Natural killer cell (primary cell): ENCODE results near the gene BAIAP2. TPM values are rescaled to one million over a fixed set of nuclear protein-coding genes. Genes with fewer than 3 reads are reported as not detected.
A peak's percentile ranks its signal among the peaks of the same experiment; 100 is the strongest.

Experiments used
- ATAC-seq, 3 donors: fragments of 150-1000 bp in 2 of 3; fragments of 200-7000 bp in 1 of 3; cut with Tn5 transposase; 1 replicate in 1 of 3; 2 replicates in 2 of 3; pipeline ENCODE4 v1.10.0; 2021; ENCODE audit warnings: mild to moderate bottlenecking in 2 of 3, moderate library complexity in 2 of 3
- DNase-seq, 2 donors: peaks; one replicate each; pipeline versions ENCODE4 v3.0.0 to v3.0.0-alpha.2; 2013 to 2021; ENCODE audit warnings: mixed read lengths in 1 of 2
- H3K27ac ChIP-seq: one replicate; pipeline ENCODE4 v1.5.1; 2013; ENCODE audit warnings: mild to moderate bottlenecking, low read length
- H3K27me3 ChIP-seq: one replicate; pipeline ENCODE4 v1.6.1; 2013; ENCODE audit warnings: low read length; ENCODE audit not compliant: control insufficient read depth, insufficient read depth
- H3K36me3 ChIP-seq: one replicate; pipeline ENCODE4 v1.6.1; 2013; ENCODE audit warnings: low read length; ENCODE audit not compliant: control insufficient read depth, insufficient read depth
- H3K4me1 ChIP-seq: one replicate; pipeline ENCODE4 v1.6.1; 2013; ENCODE audit warnings: low read length; ENCODE audit not compliant: control insufficient read depth, insufficient read depth
- H3K4me3 ChIP-seq: one replicate; pipeline ENCODE4 v1.5.1; 2013; ENCODE audit warnings: low read length
- H3K9me3 ChIP-seq: one replicate; pipeline ENCODE4 v1.6.1; 2013; ENCODE audit warnings: low read length; ENCODE audit not compliant: control insufficient read depth, insufficient read depth
- H3K27ac Mint-ChIP-seq, 2 donors: one replicate each; pipeline ENCODE4 v1.8.0; 2022; ENCODE audit warnings: mild to moderate bottlenecking in 2 of 2, mixed read lengths in 2 of 2, moderate library complexity in 1 of 2
- H3K27me3 Mint-ChIP-seq, 2 donors: one replicate each; pipeline ENCODE4 v1.8.0; 2022; ENCODE audit warnings: low read depth in 2 of 2, mixed read lengths in 2 of 2
- H3K36me3 Mint-ChIP-seq: one replicate; pipeline ENCODE4 v1.8.0; 2022; ENCODE audit warnings: mixed read lengths
- H3K4me1 Mint-ChIP-seq, 2 donors: one replicate each; pipeline ENCODE4 v1.8.0; 2022; ENCODE audit warnings: mixed read lengths in 2 of 2
- H3K4me3 Mint-ChIP-seq: one replicate; pipeline ENCODE4 v1.8.0; 2022; ENCODE audit warnings: mild to moderate bottlenecking, moderate library complexity, mixed read lengths
- H3K9me3 Mint-ChIP-seq, 2 donors: one replicate each; pipeline ENCODE4 v1.8.0; 2022; ENCODE audit warnings: mixed read lengths in 2 of 2
- WGBS: methylation state at CpG from one replicate; pipeline ENCODE4 v1.1.7; 2013; ENCODE audit warnings: missing lambda C conversion rate; ENCODE audit not compliant: insufficient coverage; 5-methylcytosine and 5-hydroxymethylcytosine counted together
- intact Hi-C: fragments of 100-400 bp; cut with micrococcal nuclease; formaldehyde crosslinking; loops from one replicate; pipeline ENCODE4 v1.14.2; 2022
- total RNA-seq, 4 donors: library from RNA; stranded (reverse); fragments of 120-200 nt in 1 of 4; gene quantifications; one replicate each; pipeline versions ENCODE4 v1.2.3 to v1.2.4, GENCODE V29; 2013 to 2022
- TF ChIP-seq, protein P1 (sequence below): fragments of 200-600 bp; IDR thresholded peaks from one replicate; pipeline ENCODE4 v1.8.0; 2022; ENCODE audit warnings: antibody characterized with exemption

The BAIAP2 gene
- total RNA-seq, 3 donors from 2014 or later (not counting 1 experiment from before 2014, with no cell fraction given): 6.7 to 12.3 (median 10.4) TPM

- Histone ChIP-seq H3K27ac (no peak overlapping the region), H3K4me3 (no peak overlapping the region), H3K27me3 (no peaks in the 10 kb centered on the region), H3K9me3 (no peaks in the 10 kb centered on the region), H3K36me3 (no peaks in the 10 kb centered on the region), H3K4me1 (peaks cover 23% of the 10 kb centered on the region)
- no peaks in the 10 kb centered on the region for H3K27me3 Mint-ChIP-seq
- TF ChIP-seq, protein P1, sequence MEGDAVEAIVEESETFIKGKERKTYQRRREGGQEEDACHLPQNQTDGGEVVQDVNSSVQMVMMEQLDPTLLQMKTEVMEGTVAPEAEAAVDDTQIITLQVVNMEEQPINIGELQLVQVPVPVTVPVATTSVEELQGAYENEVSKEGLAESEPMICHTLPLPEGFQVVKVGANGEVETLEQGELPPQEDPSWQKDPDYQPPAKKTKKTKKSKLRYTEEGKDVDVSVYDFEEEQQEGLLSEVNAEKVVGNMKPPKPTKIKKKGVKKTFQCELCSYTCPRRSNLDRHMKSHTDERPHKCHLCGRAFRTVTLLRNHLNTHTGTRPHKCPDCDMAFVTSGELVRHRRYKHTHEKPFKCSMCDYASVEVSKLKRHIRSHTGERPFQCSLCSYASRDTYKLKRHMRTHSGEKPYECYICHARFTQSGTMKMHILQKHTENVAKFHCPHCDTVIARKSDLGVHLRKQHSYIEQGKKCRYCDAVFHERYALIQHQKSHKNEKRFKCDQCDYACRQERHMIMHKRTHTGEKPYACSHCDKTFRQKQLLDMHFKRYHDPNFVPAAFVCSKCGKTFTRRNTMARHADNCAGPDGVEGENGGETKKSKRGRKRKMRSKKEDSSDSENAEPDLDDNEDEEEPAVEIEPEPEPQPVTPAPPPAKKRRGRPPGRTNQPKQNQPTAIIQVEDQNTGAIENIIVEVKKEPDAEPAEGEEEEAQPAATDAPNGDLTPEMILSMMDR: no peak
- peak; percentile 53 to 79 (median 63) for ATAC-seq
- no peaks in the 10 kb centered on the region for H3K9me3 Mint-ChIP-seq
- WGBS: 65% methylated on average over 14 of the region's 14 CpGs
- DNase-seq: no peak
- no peak overlapping the region for H3K4me3 Mint-ChIP-seq
- no peak overlapping the region for H3K27ac Mint-ChIP-seq
- no peaks in the 10 kb centered on the region for H3K36me3 Mint-ChIP-seq
- intact Hi-C loops: no loop called here
- peaks cover 8 to 22% of the 10 kb centered on the region in 2 donors for H3K4me1 Mint-ChIP-seq
Measured at GRCh38 chr17:81148986-81149533, 114.1 kb downstream of the BAIAP2 start.

DNA sequence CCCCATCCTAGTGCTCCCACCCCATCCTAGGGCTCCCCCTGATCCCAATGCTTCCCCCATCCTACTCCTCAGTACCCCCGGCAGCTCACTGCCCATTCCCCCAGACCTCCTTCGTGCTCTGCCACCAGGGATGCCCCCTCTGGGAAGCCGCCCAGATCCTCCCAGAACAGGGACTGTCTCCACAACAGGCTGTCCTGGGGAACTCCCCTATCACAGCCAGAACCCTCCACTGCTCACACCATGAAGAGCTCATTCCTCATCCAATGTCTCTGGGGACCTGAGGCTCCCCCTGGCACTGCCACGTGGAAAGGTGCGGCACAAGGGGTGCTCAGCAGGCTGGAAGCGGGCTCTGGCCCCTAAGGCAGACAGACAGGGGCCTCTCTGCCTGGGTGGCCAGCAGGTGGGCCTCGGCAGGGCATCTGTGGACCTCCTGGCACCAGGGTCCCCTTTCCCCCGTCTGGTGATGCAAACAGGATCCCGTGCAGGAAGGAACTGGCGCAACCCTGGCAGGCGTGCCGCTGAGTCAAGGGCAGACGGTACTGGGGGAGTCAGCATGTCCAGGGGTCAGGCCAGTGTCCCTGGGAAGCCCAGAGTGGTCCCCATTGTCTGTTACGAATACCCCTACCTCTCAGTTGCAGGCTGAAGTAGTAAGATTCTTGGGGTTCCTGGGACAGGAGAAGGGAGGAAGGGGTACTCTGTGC lies 115.6 kb downstream of the BAIAP2 start:
- no peak for DNase-seq
- Histone ChIP-seq H3K9me3 (no peaks in the 10 kb centered on the region), H3K36me3 (no peaks in the 10 kb centered on the region), H3K4me1 (peaks cover 23% of the 10 kb centered on the region), H3K4me3 (no peak overlapping the region), H3K27me3 (no peaks in the 10 kb centered on the region), H3K27ac (no peak overlapping the region)
- peak overlapping the region; percentile 14 to 76 for H3K27ac Mint-ChIP-seq
- no peaks in the 10 kb centered on the region for H3K9me3 Mint-ChIP-seq
- ATAC-seq: peak in 2 of 3 donors; percentile 24 to 43
- H3K4me1 Mint-ChIP-seq: peaks cover 8 to 22% of the 10 kb centered on the region in 2 donors
- no peak overlapping the region for H3K4me3 Mint-ChIP-seq
- intact Hi-C loops: no loop called here
- H3K27me3 Mint-ChIP-seq: no peaks in the 10 kb centered on the region
- H3K36me3 Mint-ChIP-seq: no peaks in the 10 kb centered on the region
- TF ChIP-seq, protein P1: no peak
- WGBS: 47% methylated on average over 13 of the region's 14 CpGs

- Mint-ChIP-seq H3K4me1 (peaks cover 8 to 22% of the 10 kb centered on the region in 2 donors), H3K27ac (no peak overlapping the region), H3K4me3 (no peak overlapping the region), H3K9me3 (no peaks in the 10 kb centered on the region), H3K36me3 (no peaks in the 10 kb centered on the region), H3K27me3 (no peaks in the 10 kb centered on the region)
- DNase-seq (no peak), ATAC-seq (no peak)
- Histone ChIP-seq H3K27me3 (no peaks in the 10 kb centered on the region), H3K4me3 (no peak overlapping the region), H3K4me1 (peaks cover 23% of the 10 kb centered on the region), H3K27ac (no peak overlapping the region), H3K36me3 (no peaks in the 10 kb centered on the region), H3K9me3 (no peaks in the 10 kb centered on the region)
- TF ChIP-seq, protein P1: no peak
- intact Hi-C loops: no loop called here
- WGBS: 89% methylated on average over 11 of the region's 13 CpGs
Measured at GRCh38 chr17:81151278-81151677, 116.3 kb downstream of the BAIAP2 start.
